NCI-H774 (cell line): ENCODE measurements around the gene PSMB10.

ENCODE experiments used
- DNase-seq: peaks from one replicate; lab custom pipeline; 2025; lab: John Stamatoyannopoulos, UW

The PSMB10 gene

GRCh38 chr16:67963662-67964321 lies 27.1 kb upstream of the PSMB10 start:
- no peak for DNase-seq

- DNase-seq = no peak
These were observed 26.6 kb upstream of the PSMB10 start for GRCh38 chr16:67963292-67963661.

- no peak for DNase-seq
These were observed 25.5 kb upstream of the PSMB10 start for GRCh38 chr16:67962135-67962534.

DNA sequence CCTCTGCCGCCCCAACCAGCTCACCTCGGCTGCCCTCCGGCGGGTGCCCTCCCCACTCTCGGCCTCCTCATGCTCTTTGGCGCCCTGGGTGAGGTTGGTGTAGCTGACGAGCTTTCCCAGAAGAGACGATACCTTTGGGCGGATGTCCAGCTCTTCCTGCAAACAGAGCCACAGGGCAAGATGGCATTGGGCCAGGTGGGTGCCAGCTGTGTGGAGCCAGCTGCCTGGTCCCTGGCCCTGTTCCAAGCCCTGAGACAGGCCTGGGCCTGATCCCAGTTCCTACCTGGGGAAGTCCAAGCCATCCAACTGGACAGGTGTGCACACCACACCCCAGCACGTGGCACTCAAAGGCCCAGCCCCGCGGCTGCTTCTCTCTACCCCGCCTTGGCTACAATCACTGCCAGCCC lies 24.9 kb upstream of the PSMB10 start:
- DNase-seq = peak; percentile 89

DNA sequence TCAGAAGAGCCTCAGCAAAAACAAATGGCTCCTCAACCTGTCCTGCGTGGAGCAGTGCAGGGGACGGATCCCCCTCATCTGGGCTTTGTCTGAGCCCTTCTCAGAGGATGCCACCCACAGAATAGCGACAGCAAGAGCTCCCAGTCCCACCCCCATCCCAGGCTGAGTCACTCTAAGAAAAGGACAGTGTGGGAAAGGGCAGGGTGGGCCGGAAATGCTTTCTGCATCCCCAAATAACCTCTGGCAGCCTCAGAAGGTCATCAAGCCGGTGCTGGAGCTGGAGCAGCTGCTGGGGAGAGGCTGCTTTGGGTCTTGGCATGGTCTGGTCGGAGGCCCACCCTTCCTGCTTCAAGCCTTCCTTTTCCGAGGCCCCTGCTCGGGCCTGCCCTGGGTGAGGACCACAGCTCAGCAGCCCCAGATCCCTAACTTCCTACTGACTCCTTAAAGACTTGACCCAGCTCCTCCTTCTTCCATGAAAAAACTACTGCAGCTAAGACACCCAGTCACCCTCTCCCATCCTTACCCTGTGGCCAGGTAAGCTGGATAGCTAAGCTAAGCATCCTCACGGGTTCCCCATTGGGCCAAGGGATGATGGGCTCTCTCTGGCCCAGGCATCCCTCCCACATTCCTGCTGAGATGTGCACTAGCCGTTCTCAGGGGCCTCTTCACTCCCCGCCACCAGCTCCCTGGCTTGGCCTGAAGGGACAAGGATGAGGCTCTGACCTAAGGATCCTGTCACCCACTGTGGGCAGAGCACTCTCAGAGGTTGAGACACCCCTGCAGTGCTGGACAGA lies 23.1 kb upstream of the PSMB10 start:
- no peak for DNase-seq

- no peak for DNase-seq
These were observed 21.0 kb upstream of the PSMB10 start for GRCh38 chr16:67957622-67958021.

DNA sequence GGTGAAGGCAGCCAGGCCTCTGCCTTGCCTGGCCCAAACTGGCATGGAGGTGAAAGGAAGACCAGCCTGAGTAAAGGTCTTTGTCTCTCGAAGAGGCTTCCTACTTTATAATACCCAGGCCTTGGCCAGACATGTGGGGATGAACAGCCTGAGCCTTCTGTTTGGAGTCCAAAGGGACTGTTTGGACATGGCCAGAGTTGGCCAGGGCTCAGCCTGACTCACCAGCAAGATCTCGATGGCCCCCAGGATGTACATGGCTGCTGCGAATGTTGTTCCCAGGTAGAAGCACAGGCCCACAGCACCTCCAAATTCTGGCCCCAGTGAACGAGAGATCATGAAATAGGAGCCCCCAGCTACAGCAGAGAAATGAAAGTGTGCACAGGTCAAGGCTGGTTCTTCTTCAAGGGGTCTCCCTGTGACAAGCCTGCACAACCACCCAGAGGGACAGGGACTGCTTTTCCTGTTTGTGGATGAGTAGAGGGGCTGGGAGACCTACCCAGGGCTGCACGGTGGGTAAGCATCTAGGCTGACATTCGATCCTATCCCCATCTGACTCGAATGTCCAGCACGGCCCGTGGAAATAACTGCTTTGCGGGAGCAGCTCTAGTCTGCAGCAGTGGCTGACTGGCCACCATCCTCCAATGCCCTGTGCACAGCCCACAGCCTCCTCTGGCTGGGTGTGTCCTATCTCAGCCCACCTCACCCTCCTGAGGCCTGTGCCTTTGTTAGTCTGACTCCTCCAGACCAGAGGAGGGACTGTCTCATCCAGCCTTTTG lies 18.0 kb upstream of the PSMB10 start:
- no peak for DNase-seq

DNA sequence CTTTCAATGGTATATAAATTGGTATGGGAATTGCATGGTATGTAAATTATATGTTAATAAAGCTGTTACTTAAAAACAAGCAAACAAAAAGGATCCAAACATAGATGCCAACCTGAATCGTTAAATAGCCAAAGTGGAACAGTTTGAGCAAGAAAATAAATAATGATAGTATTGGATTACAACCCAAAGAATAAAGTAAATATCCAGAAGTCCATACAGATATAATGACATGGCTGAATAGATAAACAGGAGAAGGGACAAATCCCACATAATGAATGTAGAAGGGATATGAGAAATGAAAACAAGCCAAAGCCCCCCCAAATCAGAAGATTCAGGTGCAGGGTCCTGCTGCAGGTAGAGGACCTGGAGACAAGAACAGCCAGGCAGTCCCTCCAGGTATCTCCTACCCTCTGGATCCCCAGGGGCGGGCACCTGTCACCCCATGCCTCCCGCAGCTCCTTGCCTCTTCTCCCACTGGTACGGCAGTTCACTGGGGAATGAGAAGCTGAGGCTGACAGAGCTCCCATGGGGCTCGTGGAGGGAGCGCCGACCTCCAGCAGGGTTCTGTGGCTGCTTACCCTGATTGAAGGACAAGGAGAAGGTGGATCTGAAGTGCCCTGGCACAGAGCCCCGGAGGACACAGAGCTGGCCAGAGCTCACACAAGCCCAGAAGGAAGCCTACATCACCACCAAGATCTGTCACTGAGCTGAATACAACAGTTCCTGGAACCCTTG lies 17.2 kb upstream of the PSMB10 start:
- no peak for DNase-seq

DNA sequence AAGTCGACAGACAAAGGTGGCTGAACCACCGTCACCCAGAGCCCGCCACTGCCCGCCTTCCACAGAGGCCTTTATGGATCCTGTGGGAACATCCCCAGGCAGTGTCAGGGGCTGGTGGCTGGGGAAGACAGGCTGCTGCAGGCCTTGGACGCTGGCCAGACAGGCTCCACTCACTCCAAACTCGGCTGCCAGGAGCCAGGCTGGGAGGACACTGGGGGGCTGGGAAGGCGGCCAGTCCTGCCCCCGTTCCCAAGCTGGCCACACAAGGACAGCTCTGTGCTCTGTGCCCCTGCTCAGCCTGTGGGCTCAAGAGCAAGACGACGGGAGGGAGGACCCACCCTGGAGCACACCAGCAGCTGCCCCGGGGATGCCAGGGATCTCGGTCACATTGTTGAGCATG lies 14.8 kb upstream of the PSMB10 start:
- no peak for DNase-seq

DNA sequence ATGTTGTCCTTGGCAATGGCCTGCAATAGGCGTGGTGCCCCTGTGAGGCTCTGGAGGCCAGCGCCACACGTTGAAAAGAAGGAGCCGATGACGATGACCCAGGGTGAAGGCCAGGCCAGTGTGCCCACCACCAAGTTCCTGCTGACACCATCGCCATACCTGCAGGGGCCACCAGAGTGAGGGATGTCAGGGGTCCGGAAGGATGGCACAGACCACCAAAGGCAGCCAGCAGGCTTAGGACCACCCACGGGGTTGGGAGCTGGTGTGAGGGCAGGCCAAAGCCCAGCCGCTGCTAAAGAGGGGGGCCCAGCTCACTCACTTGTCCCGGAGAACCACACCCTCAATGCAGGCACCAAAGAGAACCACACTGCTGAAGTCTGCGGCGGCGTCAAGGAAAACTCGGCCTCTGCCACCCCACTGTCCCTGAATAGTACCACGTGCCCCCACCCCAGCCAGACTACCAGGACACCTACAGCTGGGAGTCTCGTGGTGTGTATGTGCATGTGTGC lies 13.7 kb upstream of the PSMB10 start:
- DNase-seq = no peak

GRCh38 chr16:67949645-67950044 lies 13.0 kb upstream of the PSMB10 start:
- no peak for DNase-seq

DNA sequence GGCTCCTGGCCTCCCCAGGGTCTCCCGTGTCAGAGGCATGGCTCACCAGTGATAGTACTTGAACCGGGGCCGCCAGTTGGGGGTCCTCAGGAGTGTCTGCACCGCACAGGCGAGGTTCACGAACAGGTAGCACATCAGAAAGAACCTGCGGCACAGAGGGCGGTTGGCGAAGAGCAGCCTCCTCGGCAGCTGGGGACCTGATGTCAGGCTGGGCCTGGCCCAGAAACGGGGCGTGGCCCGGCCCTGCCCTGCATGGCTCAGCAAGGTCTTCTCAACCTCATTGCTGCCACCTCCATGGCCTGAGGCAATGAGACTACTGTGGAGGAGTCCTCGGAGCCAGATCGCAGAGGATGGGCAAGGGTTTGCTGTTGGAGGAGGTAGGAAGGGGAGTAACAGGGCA lies 11.4 kb upstream of the PSMB10 start:
- DNase-seq = no peak

GRCh38 chr16:67946966-67947558 lies 10.4 kb upstream of the PSMB10 start:
- no peak for DNase-seq

GRCh38 chr16:67946128-67946569 lies 9.5 kb upstream of the PSMB10 start:
- no peak for DNase-seq

DNA sequence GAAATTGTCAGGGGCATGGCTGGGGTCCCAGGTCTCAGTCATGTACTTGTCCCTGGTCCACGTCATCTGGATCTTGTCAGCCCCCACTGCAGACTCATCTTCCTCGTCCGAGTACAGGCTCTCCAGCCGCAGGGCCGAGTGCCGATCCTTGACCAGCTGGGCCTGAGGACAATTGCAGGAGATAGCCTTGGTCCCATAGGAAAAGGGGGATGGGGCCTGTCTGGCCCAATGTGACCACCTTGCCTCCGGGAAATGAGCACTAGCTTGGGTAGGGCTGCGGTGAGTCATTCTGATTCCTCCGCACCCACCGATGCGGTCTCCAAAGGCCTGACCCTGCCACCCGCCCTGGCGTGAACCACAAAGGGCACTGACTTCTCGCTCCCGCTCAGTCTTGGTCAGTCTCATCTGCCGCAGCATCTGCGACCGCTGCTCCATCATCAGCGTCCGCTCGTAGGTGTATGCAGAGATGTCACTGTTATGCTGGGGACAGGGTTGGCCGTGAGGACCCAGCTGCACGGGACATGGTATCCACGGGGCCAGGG lies 8.8 kb upstream of the PSMB10 start:
- DNase-seq = no peak

DNA sequence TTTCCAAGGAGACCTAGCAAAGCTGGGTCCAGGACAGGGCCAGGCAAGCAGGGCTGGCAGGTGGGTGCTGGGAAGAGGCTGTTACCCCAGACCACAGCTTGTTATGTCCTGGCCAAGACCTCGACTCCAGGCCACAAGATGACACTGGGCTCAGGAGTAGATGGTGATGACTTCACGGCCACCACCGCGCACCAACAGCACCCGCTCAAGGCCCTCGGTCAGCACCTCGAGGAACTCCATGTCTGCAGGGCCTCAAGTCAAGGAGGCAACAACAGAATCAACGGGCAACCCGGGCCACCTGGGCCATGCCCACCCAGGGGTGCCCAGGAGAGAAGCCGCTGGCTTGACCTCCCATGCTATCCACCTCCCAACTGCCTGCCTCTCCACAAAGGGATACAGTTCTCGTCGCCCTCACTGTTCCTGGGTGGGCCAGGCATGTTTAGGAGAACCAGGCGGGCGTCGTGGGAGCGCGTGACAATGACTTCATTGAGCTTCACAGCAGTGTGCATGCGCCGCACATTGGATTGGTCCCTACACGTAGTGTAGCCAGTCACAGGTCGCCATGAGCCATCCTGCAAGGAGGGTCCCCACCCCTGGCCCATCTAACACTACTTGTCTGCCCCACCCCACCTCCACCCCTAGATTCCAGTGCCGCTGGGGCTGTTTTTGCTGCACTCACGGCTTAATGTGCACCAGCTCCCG lies 8.2 kb upstream of the PSMB10 start:
- DNase-seq = no peak

- no peak for DNase-seq
These were observed 7.2 kb upstream of the PSMB10 start, which contains the start of gene LCAT for GRCh38 chr16:67943619-67944504. TSS of gene LCAT (minus strand) at chr16:67944120. CDS start at chr16:67944101, 19 bp downstream.

DNA sequence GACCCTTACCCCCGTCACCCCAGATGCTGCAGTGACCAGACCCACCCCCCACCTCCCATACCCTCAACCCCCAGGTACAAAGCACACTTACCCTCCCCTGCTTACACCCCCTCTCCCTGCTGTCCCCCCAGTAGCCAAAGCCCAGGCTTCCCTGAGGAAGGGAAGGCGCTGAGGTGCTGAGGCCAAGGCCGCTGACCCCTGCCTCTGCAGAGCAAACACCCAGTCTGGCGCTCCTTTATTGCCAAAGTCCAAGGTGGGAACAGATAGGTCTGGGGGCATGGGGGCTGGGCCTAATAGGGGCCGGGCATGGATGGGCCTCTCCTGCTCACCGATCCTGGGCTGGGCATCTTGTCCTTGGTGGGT lies 6.6 kb upstream of the PSMB10 start:
- DNase-seq = no peak

- DNase-seq = no peak
These were observed 6.0 kb upstream of the PSMB10 start for GRCh38 chr16:67942510-67943255.
